ENCODE data around the gene BMP7. TPM values are rescaled to one million over a fixed set of nuclear protein-coding genes. Genes with fewer than 3 reads are reported as not detected.

Gene BMP7
- total and polyA plus RNA-seq, 8 donors, result 0.67 to 22.4 (median 16.2) TPM

GRCh38 chr20:57179265-57179664, 87.2 kb downstream of the BMP7 start:
- H3K9me3 ChIP-seq, result no peaks in the 10 kb centered on the region
- H3K27ac ChIP-seq, result no peak overlapping the region
- no peak for DNase-seq
- TF ChIP-seq, protein P1, sequence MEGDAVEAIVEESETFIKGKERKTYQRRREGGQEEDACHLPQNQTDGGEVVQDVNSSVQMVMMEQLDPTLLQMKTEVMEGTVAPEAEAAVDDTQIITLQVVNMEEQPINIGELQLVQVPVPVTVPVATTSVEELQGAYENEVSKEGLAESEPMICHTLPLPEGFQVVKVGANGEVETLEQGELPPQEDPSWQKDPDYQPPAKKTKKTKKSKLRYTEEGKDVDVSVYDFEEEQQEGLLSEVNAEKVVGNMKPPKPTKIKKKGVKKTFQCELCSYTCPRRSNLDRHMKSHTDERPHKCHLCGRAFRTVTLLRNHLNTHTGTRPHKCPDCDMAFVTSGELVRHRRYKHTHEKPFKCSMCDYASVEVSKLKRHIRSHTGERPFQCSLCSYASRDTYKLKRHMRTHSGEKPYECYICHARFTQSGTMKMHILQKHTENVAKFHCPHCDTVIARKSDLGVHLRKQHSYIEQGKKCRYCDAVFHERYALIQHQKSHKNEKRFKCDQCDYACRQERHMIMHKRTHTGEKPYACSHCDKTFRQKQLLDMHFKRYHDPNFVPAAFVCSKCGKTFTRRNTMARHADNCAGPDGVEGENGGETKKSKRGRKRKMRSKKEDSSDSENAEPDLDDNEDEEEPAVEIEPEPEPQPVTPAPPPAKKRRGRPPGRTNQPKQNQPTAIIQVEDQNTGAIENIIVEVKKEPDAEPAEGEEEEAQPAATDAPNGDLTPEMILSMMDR (IDR thresholded peaks at IDR 0.05), result no peak
- peaks cover 0 to 41% of the 10 kb centered on the region in 2 donors for H3K27me3 ChIP-seq
- ATAC-seq, result no peak
- H3K4me1 ChIP-seq, result no peaks in the 10 kb centered on the region
- no peak overlapping the region for H3K4me3 ChIP-seq
- intact Hi-C loops (cut with DNase I), result no loop called here
- no peaks in the 10 kb centered on the region for H3K36me3 ChIP-seq

- DNase-seq (no peak), ATAC-seq (no peak)
- Histone ChIP-seq H3K27ac (no peak overlapping the region), H3K4me1 (no peaks in the 10 kb centered on the region), H3K4me3 (no peak overlapping the region), H3K36me3 (no peaks in the 10 kb centered on the region), H3K27me3 (peaks cover 0 to 41% of the 10 kb centered on the region in 2 donors), H3K9me3 (no peaks in the 10 kb centered on the region)
- TF ChIP-seq, protein P1 (IDR thresholded peaks at IDR 0.05), result no peak
- intact Hi-C loops (cut with DNase I), result no loop called here
These were observed 87.8 kb downstream of the BMP7 start for GRCh38 chr20:57178582-57179111.

DNA sequence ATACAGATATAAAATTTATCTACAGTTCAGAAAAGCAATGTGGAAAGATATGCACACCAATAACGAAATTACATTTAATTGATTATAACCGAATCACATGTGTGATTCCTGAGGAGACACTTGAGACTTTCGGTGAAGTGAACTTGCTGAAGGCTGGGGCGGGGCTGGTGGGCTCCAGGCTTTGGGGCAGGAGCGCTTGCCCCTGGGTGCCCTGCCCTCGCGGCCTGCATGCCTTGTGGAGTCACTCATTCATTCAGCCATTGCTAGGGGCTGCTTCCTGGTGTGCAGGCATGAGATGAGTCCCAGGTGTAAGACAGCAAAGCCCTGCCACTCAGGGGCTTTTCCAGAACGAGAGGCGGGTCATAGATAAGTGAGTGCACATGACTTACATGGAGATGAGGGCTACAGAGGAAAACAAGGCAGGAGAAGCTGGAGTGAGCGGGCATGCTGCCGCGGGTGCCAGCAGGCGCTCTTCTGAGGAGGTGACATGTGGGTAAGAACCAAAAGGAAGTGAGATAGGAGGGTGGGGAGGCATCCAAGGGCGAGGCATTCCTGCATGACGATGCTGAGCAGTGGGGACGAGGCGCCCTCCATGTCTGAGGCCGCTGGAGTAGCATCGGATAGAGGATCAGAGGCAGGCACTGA, 88.7 kb downstream of the BMP7 start:
- Histone ChIP-seq H3K27ac (no peak overlapping the region), H3K4me3 (no peak overlapping the region), H3K9me3 (no peaks in the 10 kb centered on the region), H3K4me1 (no peaks in the 10 kb centered on the region), H3K27me3 (peaks cover 0 to 41% of the 10 kb centered on the region in 2 donors), H3K36me3 (no peaks in the 10 kb centered on the region)
- DNase-seq (no peak), ATAC-seq (no peak)
- intact Hi-C loops (cut with DNase I), result no loop called here
- TF ChIP-seq, protein P1 (IDR thresholded peaks at IDR 0.05), result no peak

- Histone ChIP-seq H3K27ac (no peak overlapping the region), H3K36me3 (no peaks in the 10 kb centered on the region), H3K27me3 (peaks cover 0 to 35% of the 10 kb centered on the region in 2 donors), H3K4me1 (no peaks in the 10 kb centered on the region), H3K9me3 (no peaks in the 10 kb centered on the region), H3K4me3 (no peak overlapping the region)
- ATAC-seq, result no peak
- no peak for DNase-seq
- intact Hi-C loops (cut with DNase I), result no loop called here
- TF ChIP-seq, protein P1 (IDR thresholded peaks at IDR 0.05), result no peak
These were observed 89.6 kb downstream of the BMP7 start for GRCh38 chr20:57176842-57177241.

- H3K4me3 ChIP-seq, result no peak overlapping the region
- H3K9me3 ChIP-seq, result no peaks in the 10 kb centered on the region
- no peak overlapping the region for H3K27ac ChIP-seq
- TF ChIP-seq, protein P1 (IDR thresholded peaks at IDR 0.05), result no peak
- intact Hi-C loops (cut with DNase I), result no loop called here
- DNase-seq, result no peak
- peaks cover 0 to 24% of the 10 kb centered on the region in 2 donors for H3K27me3 ChIP-seq
- no peaks in the 10 kb centered on the region for H3K36me3 ChIP-seq
- H3K4me1 ChIP-seq, result no peaks in the 10 kb centered on the region
- ATAC-seq, result no peak
These were observed 90.9 kb downstream of the BMP7 start for GRCh38 chr20:57175397-57176010.

Measured in left lung (tissue), 10 donors.